ENCODE results near the gene SLC23A1. TPM values are rescaled to one million over a fixed set of nuclear protein-coding genes. Genes with fewer than 3 reads are reported as not detected.

SLC23A1 gene
- total and polyA plus RNA-seq, 11 donors = not detected

GRCh38 chr5:139378941-139379361 lies 4.1 kb downstream of the SLC23A1 start:
- DNase-seq (no peak), ATAC-seq (no peak)
- Histone ChIP-seq H3K9me3 (no peaks in the 10 kb centered on the region), H3K4me3 (no peak overlapping the region), H3K27me3 (no peaks in the 10 kb centered on the region), H3K27ac (no peak overlapping the region), H3K36me3 (peaks cover 0 to 10% (median 0%) of the 10 kb centered on the region in 9 donors), H3K4me1 (peaks cover 0 to 10% (median 1%) of the 10 kb centered on the region in 12 donors)
- no peak for TF ChIP-seq POLR2A (IDR thresholded peaks at IDR 0.05)
- TF ChIP-seq CTCF (IDR thresholded peaks at IDR 0.05) = no peak
- WGBS, 4 donors = 88 to 95% (median 89%) methylated on average over 6 to 13 of the region's 13 CpGs
- intact Hi-C loops (cut with DNase I) = no loop called here

DNA sequence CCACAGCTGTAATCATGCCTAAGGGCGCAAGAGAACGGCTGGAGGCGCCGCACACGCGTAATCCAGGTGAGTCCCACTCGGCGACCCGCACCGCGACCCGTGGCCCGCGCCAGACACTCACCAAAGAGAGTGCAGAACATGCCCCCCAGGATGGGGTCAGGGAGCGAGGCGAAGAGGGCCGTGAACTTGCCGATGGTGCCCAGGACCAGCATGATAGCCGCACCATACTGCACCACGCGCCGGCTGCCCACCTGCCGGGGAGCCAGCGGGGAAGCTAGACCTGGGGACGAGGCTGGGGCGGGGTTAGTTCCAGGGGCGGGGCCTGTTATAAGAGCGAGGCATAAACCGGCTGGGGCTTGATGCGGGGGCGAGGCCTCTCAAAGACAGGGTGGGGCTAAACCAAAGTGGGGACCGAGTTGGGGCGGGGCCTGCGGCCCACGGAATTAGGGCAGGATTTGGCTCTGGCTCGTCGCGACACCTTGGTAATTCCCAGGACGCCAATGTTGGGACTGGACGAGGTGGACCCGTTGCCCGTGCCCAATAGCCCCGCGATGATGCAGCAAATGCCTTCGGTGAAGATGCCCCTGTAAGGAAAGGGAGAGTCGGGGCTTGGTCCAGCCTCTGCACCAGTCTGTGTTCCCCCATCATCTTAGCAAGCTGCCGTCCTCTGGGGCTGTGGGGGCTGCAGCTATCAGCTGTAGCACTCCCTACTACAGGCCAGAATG lies 4.8 kb downstream of the SLC23A1 start:
- Histone ChIP-seq H3K36me3 (peaks cover 0 to 13% (median 5%) of the 10 kb centered on the region in 9 donors), H3K27ac (no peak overlapping the region), H3K9me3 (no peaks in the 10 kb centered on the region), H3K4me3 (no peak overlapping the region), H3K27me3 (no peaks in the 10 kb centered on the region), H3K4me1 (peaks cover 0 to 16% (median 3%) of the 10 kb centered on the region in 12 donors)
- ATAC-seq (no peak), DNase-seq (peak in 1 of 5 donors; percentile 19)
- TF ChIP-seq POLR2A (IDR thresholded peaks at IDR 0.05) = no peak
- no peak for TF ChIP-seq CTCF (IDR thresholded peaks at IDR 0.05)
- WGBS, 4 donors = 71 to 82% (median 78%) methylated on average over 30 to 47 of the region's 47 CpGs
- intact Hi-C loops (cut with DNase I) = no loop called here

GRCh38 chr5:139377226-139377625 lies 5.9 kb downstream of the SLC23A1 start:
- Histone ChIP-seq H3K9me3 (no peaks in the 10 kb centered on the region), H3K36me3 (peaks cover 0 to 20% (median 14%) of the 10 kb centered on the region in 9 donors), H3K27ac (no peak overlapping the region), H3K4me1 (peaks cover 0 to 26% (median 6%) of the 10 kb centered on the region in 12 donors), H3K4me3 (no peak overlapping the region), H3K27me3 (no peaks in the 10 kb centered on the region)
- WGBS, 4 donors = 88 to 93% (median 90%) methylated on average over 3 of the region's 3 CpGs
- intact Hi-C loops (cut with DNase I) = no loop called here
- no peak for ATAC-seq
- no peak for DNase-seq
- no peak for TF ChIP-seq CTCF (IDR thresholded peaks at IDR 0.05)
- no peak for TF ChIP-seq POLR2A (IDR thresholded peaks at IDR 0.05)

DNA sequence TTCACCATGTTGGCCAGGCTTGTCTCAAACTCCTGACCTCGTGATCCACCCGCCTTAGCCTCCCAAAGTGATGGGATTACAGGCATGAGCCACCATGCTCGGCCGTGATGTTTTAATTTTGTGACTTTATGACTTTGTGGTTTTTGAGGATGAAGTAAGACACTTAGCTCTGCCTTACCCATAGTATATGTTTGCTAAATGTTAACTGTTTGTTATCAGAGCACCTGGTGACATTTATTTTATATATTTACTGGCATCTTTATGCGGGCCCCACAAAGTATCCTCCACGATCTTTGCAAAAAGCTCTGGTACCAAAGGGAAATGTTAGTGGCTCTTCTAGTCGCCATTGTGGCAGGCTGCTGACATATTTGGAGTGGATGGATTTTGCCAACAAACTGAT lies 6.7 kb downstream of the SLC23A1 start:
- no peak for DNase-seq
- Histone ChIP-seq H3K27ac (no peak overlapping the region), H3K4me1 (peaks cover 0 to 33% (median 6%) of the 10 kb centered on the region in 12 donors), H3K36me3 (peaks cover 0 to 29% (median 22%) of the 10 kb centered on the region in 9 donors), H3K27me3 (no peaks in the 10 kb centered on the region), H3K4me3 (no peak overlapping the region), H3K9me3 (no peaks in the 10 kb centered on the region)
- TF ChIP-seq CTCF (IDR thresholded peaks at IDR 0.05) (no peak), POLR2A (IDR thresholded peaks at IDR 0.05) (no peak)
- 91 to 98% (median 95%) methylated on average over 7 of the region's 7 CpGs for WGBS, 4 donors
- ATAC-seq = no peak
- intact Hi-C loops (cut with DNase I) = no loop called here
